Panc1 (cell line): Measurements from ENCODE around the gene SLFN12L.
A peak's percentile ranks its signal among the peaks of the same experiment; 100 is the strongest.

Source experiments
- CTCF ChIP-seq: fragments of 450-650 bp; IDR thresholded peaks from 2 replicates; pipeline ENCODE4 v1.5.1; 2017; ENCODE audit warnings: mild to moderate bottlenecking
- POLR2AphosphoS5 ChIP-seq: IDR thresholded peaks from 2 replicates; pipeline ENCODE4 v1.6.1; 2012; ENCODE audit warnings: mild to moderate bottlenecking, low read depth, low read length, moderate library complexity
- SIN3A ChIP-seq: IDR thresholded peaks from 2 replicates; pipeline ENCODE4 v1.6.1; 2012; ENCODE audit warnings: low read depth, mild to moderate bottlenecking, low read length, moderate library complexity, borderline replicate concordance; ENCODE audit not compliant: insufficient read depth
- TCF7L2 ChIP-seq: IDR thresholded peaks from 2 replicates; pipeline ENCODE4 v1.6.1; 2011; ENCODE audit warnings: mild to moderate bottlenecking, low read depth, low read length, inconsistent platforms
- TF ChIP-seq, protein P1 (sequence below), 2 experiments: IDR thresholded peaks; 2 replicates each; pipeline ENCODE4 v1.6.1; 2011 to 2012; ENCODE audit warnings: low read depth in 2 of 2, control low read depth in 1 of 2, low read length in 1 of 2, mild to moderate bottlenecking in 1 of 2, moderate library complexity in 1 of 2; ENCODE audit not compliant: insufficient read depth in 1 of 2

DNA sequence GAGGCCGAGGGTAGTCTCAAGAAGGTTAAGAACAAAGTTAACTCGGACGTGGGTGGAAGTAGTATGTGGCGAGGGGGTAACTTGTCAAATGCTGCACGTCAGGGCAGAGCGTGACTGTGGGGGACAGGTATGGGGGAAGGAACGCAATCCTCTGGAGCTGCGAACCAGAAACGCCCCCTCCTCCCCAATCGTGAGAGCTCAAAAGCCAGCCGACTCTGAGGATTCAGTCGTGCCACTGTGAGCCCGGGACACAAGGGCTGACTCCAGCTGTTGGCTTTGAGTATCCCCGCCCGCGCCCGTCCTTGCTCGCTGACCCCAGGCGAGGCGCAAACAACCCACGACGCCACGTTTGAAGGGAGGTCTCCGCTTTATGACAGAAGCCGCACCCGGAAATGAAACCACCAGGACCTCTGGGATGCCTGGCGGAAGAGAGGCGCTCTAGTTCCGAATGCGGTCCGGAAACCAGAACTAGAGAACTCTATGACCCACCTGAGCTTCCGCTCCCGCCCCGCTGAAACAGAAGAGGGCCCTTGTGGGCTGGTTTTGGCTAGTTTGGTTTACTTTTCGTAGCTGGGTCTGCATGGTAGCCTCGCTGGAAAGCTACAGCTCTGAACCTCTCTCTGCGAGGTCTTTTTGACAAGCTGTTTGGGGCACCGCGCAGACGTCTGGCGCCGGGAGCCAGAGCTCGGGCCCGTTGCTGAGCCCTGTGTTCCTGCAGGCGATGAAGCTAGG lies 40.9 kb upstream of the SLFN12L start, which contains the start of gene PEX12:
- TF ChIP-seq CTCF (no peak), POLR2AphosphoS5 (peak; percentile 99), SIN3A (peak; percentile 98; the same call in 1 of the 2 replicates), TCF7L2 (peak; percentile 81)
- TF ChIP-seq, protein P1, sequence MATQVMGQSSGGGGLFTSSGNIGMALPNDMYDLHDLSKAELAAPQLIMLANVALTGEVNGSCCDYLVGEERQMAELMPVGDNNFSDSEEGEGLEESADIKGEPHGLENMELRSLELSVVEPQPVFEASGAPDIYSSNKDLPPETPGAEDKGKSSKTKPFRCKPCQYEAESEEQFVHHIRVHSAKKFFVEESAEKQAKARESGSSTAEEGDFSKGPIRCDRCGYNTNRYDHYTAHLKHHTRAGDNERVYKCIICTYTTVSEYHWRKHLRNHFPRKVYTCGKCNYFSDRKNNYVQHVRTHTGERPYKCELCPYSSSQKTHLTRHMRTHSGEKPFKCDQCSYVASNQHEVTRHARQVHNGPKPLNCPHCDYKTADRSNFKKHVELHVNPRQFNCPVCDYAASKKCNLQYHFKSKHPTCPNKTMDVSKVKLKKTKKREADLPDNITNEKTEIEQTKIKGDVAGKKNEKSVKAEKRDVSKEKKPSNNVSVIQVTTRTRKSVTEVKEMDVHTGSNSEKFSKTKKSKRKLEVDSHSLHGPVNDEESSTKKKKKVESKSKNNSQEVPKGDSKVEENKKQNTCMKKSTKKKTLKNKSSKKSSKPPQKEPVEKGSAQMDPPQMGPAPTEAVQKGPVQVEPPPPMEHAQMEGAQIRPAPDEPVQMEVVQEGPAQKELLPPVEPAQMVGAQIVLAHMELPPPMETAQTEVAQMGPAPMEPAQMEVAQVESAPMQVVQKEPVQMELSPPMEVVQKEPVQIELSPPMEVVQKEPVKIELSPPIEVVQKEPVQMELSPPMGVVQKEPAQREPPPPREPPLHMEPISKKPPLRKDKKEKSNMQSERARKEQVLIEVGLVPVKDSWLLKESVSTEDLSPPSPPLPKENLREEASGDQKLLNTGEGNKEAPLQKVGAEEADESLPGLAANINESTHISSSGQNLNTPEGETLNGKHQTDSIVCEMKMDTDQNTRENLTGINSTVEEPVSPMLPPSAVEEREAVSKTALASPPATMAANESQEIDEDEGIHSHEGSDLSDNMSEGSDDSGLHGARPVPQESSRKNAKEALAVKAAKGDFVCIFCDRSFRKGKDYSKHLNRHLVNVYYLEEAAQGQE (IDR thresholded peaks at IDR 0.05; ENCODE audit: insufficient read depth in 1 of 2, low read depth in 2 of 2, low read length in 1 of 2): peak; percentile 28 to 43; a peak in 1 of 4 replicates
